GM06990 (cell line): Measurements from ENCODE around the gene CYP8B1.
A peak's percentile ranks its signal among the peaks of the same experiment; 100 is the strongest.

ENCODE experiments used
- DNase-seq: peaks from one replicate; pipeline ENCODE4 v3.0.0-alpha.2; 2011; ENCODE audit not compliant: insufficient read length; ENCODE audit errors: extremely low read depth
- H3K27me3 ChIP-seq: replicated peaks from 2 replicates; pipeline ENCODE4 v1.6.0; 2011; ENCODE audit warnings: low read length; ENCODE audit not compliant: control insufficient read depth, insufficient read depth
- H3K36me3 ChIP-seq: 2 replicates; pipeline ENCODE4 v1.5.1; 2011; ENCODE audit warnings: low read length; ENCODE audit not compliant: control insufficient read depth, insufficient read depth
- H3K4me3 ChIP-seq: replicated peaks from 2 replicates; pipeline ENCODE4 v1.5.1; 2011; ENCODE audit warnings: low read depth, mild to moderate bottlenecking, control low read depth, low read length
- CTCF ChIP-seq: IDR thresholded peaks from 2 replicates; pipeline ENCODE4 v1.5.1; 2011; ENCODE audit warnings: low read length, control low read depth, mild to moderate bottlenecking, inconsistent platforms; ENCODE audit not compliant: insufficient read depth, poor library complexity, severe bottlenecking

The CYP8B1 gene

DNA sequence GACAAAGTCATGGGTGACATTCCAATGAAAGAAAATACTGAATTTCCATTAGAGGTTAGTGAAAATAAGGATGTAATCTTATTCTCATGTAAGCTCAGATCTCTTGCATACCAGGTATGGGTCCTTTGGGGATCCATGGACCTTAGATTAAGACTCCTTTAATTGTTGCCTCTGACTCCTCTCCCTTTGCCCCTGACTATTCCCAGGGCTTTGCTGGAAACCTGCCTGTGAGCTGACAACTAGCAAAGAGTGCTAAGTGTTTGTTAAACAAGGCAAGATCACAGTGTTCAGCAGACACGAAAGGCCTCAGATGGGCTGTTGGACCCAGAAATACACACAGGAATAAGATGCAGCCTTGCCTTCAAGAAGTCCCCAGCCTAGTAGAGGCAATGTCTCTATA lies 34.3 kb downstream of the CYP8B1 start:
- Histone ChIP-seq H3K4me3 (no peak overlapping the region), H3K36me3 (no peaks in the 10 kb centered on the region), H3K27me3 (no peaks in the 10 kb centered on the region)
- DNase-seq: no peak
- no peak for TF ChIP-seq CTCF

GRCh38 chr3:42839616-42840015 lies 36.1 kb downstream of the CYP8B1 start:
- no peak overlapping the region; the same call in 1 of the 2 replicates for H3K4me3 ChIP-seq
- TF ChIP-seq CTCF: peak; percentile 59
- H3K36me3 ChIP-seq: no peaks in the 10 kb centered on the region
- no peaks in the 10 kb centered on the region for H3K27me3 ChIP-seq
- peak; percentile 25 for DNase-seq

DNA sequence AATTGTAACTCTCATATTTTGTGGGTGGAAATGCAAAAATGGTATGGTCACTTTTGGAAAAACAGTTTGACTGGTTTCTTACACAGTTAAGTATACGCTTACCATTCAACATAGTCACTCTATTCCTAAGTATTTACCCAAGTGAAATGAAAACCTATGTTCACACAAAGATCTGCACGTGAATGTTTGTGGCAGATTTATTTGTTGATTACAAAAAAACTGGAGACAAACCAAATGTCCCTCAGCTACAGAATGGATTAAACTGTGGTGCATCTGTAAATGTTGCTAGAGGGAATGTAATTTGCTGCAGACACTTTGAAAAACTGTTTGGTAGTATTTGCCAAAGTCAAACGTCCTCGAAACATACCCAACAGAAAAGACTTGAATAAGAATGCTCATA lies 37.1 kb downstream of the CYP8B1 start:
- no peaks in the 10 kb centered on the region for H3K27me3 ChIP-seq
- H3K4me3 ChIP-seq: no peak overlapping the region
- no peak for TF ChIP-seq CTCF
- no peak for DNase-seq
- no peaks in the 10 kb centered on the region for H3K36me3 ChIP-seq

DNA sequence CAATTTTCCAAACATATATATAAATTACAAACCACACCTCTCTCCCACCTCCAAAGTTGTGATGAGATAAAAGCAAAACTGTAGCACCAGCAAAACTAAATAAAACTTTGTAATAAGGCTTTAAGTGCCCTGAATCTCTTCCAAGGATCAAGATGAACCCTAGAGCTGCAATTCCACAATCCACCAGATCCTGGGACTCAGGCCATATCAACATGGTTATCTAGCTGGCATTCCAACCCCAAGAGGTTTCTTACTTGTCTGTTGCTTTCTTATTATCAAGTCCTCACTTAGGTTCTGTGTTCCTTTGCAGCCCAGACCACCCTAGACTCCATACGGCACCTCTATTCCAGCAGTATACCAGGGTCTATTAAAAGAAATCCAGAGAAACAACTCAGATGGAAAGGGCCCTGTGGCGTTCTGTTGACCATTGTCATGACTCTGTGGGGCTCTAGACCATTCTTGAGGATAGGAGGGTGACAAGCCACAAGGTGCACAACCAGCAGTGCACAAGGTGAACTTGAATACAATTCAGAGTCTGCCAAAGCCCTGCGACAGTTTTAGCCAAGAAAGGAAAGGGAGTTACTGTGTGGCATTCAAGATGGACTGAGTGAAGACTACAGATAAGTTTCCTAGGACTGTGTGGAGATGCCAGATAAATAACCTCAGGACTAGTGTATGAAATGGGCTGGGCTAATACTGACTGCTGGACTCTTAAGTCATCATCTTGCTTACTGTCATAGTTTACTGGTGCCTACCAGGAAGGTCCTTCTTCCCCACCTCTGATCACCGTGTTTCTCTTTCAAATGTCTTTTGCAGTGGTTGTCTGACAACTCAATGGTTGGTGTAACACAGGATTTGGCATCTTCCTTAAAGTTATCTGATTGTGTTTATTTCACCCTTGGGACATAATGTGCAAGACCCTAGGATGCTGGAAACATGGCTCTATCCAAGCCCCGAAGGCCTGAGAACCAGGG lies 39.2 kb downstream of the CYP8B1 start:
- Histone ChIP-seq H3K4me3 (no peak overlapping the region), H3K36me3 (no peaks in the 10 kb centered on the region), H3K27me3 (no peaks in the 10 kb centered on the region)
- no peak for TF ChIP-seq CTCF
- no peak for DNase-seq

GRCh38 chr3:42831321-42831713 lies 44.4 kb downstream of the CYP8B1 start:
- DNase-seq: peak; percentile 24
- no peak overlapping the region for H3K4me3 ChIP-seq

More at GRCh38 chr3:42831321-42831713, 44.4 kb downstream of the CYP8B1 start:
- Histone ChIP-seq H3K27me3 (no peaks in the 10 kb centered on the region), H3K36me3 (no peaks in the 10 kb centered on the region)
- peak; percentile 80 for TF ChIP-seq CTCF
